Neural crest cell (in vitro differentiated cells): ENCODE data around the gene MRPL27. TPM values are rescaled to one million over a fixed set of nuclear protein-coding genes. Genes with fewer than 3 reads are reported as not detected.

ENCODE experiments used
- DNase-seq: peaks from one replicate; pipeline ENCODE4 v3.0.0; 2021; ENCODE audit warnings: low read depth, mixed read lengths, low spot score
- H3K27ac Mint-ChIP-seq: one replicate; pipeline ENCODE4 v1.8.0; 2021; ENCODE audit warnings: mild to moderate bottlenecking, mixed read lengths; ENCODE audit not compliant: unreplicated experiment
- H3K27me3 Mint-ChIP-seq: 2 replicates; pipeline ENCODE4 v1.8.0; 2021; ENCODE audit warnings: low read depth, mild to moderate bottlenecking, mixed read lengths
- H3K36me3 Mint-ChIP-seq: 2 replicates; pipeline ENCODE4 v1.8.0; 2021; ENCODE audit warnings: low read depth, mild to moderate bottlenecking, mixed read lengths
- H3K4me1 Mint-ChIP-seq: 2 replicates; pipeline ENCODE4 v1.8.0; 2021; ENCODE audit warnings: mixed read lengths
- H3K4me3 Mint-ChIP-seq: one replicate; pipeline ENCODE4 v1.8.0; 2021; ENCODE audit warnings: mild to moderate bottlenecking, mixed read lengths
- H3K9me3 Mint-ChIP-seq: 2 replicates; pipeline ENCODE4 v1.8.0; 2021; ENCODE audit warnings: mixed read lengths
- total RNA-seq: library from RNA; stranded (reverse); gene quantifications from 2 replicates; pipeline ENCODE4 v1.2.1, GENCODE V29; 2021
- TF ChIP-seq, protein P1 (sequence below): fragments of 200-600 bp; sonication (generic); conservative IDR thresholded peaks from 2 replicates; pipeline ENCODE4 v1.5.0; 2021; ENCODE audit warnings: antibody characterized with exemption, mild to moderate bottlenecking

MRPL27 gene
- total RNA-seq, 1 donor from 2014 or later, result 72.2 TPM

DNA sequence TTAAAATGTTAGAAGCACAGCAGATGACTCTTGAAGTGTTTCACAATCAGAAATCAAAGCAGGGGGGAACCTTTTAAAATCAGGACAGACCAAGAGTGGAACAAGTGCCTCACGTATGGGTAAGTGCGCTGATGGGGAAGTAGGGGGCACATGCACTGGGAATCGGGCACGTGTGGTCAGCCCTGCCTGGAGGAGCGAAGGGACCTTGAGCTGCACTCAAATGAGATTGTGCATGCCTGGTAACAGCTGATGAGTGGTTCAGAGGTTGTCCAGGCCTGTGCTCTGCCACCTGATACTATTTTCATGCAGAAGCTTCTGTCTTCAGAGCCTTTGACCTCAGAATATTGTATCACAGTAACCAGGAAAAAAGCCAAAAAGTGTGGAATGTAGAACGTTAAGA, 40.8 kb downstream of the MRPL27 start:
- Mint-ChIP-seq H3K4me1 (peaks cover 10% of the 10 kb centered on the region), H3K9me3 (no peaks in the 10 kb centered on the region), H3K27me3 (no peaks in the 10 kb centered on the region), H3K4me3 (no peak overlapping the region), H3K36me3 (no peaks in the 10 kb centered on the region), H3K27ac (no peak overlapping the region)
- TF ChIP-seq, protein P1, sequence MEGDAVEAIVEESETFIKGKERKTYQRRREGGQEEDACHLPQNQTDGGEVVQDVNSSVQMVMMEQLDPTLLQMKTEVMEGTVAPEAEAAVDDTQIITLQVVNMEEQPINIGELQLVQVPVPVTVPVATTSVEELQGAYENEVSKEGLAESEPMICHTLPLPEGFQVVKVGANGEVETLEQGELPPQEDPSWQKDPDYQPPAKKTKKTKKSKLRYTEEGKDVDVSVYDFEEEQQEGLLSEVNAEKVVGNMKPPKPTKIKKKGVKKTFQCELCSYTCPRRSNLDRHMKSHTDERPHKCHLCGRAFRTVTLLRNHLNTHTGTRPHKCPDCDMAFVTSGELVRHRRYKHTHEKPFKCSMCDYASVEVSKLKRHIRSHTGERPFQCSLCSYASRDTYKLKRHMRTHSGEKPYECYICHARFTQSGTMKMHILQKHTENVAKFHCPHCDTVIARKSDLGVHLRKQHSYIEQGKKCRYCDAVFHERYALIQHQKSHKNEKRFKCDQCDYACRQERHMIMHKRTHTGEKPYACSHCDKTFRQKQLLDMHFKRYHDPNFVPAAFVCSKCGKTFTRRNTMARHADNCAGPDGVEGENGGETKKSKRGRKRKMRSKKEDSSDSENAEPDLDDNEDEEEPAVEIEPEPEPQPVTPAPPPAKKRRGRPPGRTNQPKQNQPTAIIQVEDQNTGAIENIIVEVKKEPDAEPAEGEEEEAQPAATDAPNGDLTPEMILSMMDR, result no peak
- DNase-seq, result no peak

DNA sequence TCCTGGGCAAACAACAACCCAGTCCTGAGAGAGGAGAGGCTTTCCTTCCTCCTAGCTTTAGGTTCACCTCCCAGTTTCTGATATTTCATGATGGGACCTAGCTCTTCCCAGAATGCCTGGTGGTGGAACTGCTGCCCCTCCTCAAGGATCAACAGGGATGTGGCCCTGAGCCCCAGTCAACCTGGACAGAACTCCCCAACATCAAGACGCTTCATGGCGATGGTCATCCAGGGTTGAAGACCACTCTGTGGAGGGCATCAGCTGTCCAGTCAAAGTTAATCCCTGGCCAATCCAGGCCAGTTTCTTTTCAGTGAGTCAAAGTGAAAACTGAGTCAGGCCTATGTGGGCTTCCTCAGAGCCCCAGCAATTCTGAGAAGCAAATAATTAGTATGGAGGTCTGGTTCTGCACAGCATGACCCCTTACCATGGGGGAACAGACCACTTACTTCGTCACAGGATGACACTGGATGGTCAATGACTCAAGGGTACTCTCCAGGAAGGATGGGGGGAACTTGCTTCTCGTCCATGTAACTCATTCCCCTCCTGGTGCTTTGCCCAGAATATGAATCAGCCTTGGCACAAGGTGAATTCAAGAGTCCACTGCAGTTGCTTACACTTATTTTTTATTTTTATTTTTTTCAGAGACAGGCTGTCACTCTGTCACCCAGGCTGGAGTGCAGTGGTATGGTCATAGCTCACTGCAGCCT, 41.7 kb downstream of the MRPL27 start:
- TF ChIP-seq, protein P1, result no peak
- Mint-ChIP-seq H3K4me1 (peaks cover 10% of the 10 kb centered on the region), H3K4me3 (no peak overlapping the region), H3K27ac (no peak overlapping the region), H3K36me3 (no peaks in the 10 kb centered on the region), H3K9me3 (no peaks in the 10 kb centered on the region), H3K27me3 (no peaks in the 10 kb centered on the region)
- no peak for DNase-seq

DNA sequence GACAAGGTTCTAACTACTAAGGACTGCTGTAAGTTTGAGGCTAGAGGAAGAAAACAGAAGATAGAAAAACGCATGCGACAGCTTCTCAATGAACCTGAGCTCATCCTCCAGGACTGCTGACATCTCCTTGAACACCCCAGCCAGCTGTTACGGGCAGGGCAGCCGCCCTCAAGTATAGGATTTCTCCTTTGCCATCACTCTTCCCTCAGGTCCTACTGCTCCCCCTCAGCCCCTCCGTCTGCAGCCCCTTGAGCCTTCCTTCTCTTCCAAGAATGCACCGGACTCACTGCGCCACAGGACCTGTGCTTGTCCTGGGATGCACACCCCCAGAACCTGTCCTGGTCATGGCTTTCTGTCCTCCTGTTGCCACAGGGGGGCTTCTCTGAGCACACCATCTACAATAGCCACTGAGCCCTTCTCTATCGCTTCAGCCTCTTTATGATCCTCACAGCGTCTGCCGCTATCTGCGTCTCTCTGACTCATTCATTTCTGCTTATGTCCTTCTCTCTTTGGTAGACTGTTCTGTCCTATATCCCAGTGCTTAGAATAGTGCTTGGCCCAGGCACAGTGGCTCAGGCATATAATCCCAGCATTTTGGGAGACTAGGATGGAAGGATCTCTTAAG, 42.7 kb downstream of the MRPL27 start:
- Mint-ChIP-seq H3K9me3 (no peaks in the 10 kb centered on the region), H3K27me3 (no peaks in the 10 kb centered on the region), H3K4me1 (peaks cover 10% of the 10 kb centered on the region), H3K27ac (peak overlapping the region; percentile 13), H3K4me3 (no peak overlapping the region), H3K36me3 (no peaks in the 10 kb centered on the region)
- DNase-seq, result no peak
- TF ChIP-seq, protein P1, result no peak

DNA sequence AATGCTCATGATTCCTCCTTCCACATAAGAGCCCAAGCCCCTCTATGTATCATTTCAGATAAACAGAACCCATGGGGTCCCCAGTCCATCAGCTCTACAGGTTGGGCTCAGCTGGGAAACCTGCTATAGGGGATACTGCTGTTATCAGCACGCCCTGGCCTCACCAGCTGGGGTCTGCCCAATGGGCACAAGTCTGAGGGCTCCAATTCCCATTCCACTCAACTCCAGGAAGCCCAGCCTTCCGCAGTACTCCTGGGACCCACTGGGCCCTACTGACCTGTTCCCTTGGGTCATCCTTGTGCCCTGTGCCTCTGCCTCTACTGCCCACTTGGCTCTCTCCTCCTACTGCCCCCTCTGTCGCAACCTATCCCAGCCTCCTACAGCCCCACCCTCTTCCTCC, 43.3 kb downstream of the MRPL27 start:
- Mint-ChIP-seq H3K27ac (no peak overlapping the region), H3K27me3 (no peaks in the 10 kb centered on the region), H3K4me1 (peaks cover 10% of the 10 kb centered on the region), H3K4me3 (no peak overlapping the region), H3K9me3 (no peaks in the 10 kb centered on the region), H3K36me3 (no peaks in the 10 kb centered on the region)
- TF ChIP-seq, protein P1, result no peak
- DNase-seq, result no peak

DNA sequence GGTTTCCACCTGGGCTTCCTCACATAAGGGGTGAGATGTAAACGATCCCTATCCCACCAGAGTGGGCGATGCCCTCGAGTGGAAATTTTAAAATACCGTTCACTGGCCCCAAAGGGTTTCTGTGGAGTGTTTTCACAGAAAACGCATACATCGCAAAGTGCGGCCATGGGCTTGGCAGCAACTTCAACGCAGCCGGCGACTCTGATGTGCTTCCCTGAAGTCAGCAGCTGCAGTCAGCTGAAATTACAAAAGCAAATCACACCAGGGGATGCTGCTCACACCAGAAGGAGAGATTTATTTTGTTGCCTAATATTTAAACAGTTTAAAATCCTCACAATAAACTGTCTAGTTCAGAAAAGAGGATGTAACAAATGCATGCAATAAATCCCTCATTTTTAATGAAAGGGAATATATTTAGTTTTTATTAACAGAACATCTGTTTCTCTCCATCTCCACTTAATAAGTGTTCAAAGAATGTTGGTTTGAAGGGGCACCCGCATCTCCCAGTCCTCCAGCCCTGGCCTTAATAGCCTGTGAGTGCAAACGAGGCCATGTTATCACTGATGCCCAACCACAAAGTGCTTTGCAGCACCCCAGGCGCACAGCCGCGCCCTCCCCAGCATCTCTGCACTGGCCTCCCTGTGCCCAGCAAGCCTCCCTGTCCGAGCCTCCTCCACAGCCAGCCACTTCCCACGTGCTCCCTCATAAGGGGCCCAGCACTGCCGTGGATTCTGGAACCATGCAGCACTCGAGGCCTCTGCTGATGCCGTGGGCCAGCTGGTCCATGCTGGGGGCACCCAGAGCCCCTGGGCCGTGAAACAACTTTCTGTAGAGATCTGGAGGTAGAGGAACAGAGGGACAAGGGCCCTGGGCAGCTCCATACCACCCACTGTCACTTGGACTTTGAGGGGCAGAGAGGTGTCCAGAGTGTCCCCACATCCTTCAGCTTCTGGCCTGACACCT, 44.3 kb downstream of the MRPL27 start:
- no peaks in the 10 kb centered on the region for H3K36me3 Mint-ChIP-seq
- TF ChIP-seq, protein P1, result no peak
- H3K4me3 Mint-ChIP-seq, result no peak overlapping the region
- H3K4me1 Mint-ChIP-seq, result peaks cover 3% of the 10 kb centered on the region
- no peaks in the 10 kb centered on the region for H3K27me3 Mint-ChIP-seq
- no peak overlapping the region for H3K27ac Mint-ChIP-seq
- no peaks in the 10 kb centered on the region for H3K9me3 Mint-ChIP-seq
- DNase-seq, result no peak
